GM10266 (cell line): ENCODE measurements around the gene CNIH3.

ENCODE experiments used
- DNase-seq: peaks from one replicate; pipeline ENCODE4 v3.0.0; 2012; ENCODE audit errors: extremely low spot score
- TF ChIP-seq, protein P1 (sequence below): IDR thresholded peaks from 2 replicates; pipeline ENCODE4 v1.5.1; 2012; ENCODE audit warnings: mild to moderate bottlenecking, low read depth; ENCODE audit not compliant: control insufficient read depth, insufficient read depth; ENCODE audit errors: missing control alignments

Gene CNIH3

DNA sequence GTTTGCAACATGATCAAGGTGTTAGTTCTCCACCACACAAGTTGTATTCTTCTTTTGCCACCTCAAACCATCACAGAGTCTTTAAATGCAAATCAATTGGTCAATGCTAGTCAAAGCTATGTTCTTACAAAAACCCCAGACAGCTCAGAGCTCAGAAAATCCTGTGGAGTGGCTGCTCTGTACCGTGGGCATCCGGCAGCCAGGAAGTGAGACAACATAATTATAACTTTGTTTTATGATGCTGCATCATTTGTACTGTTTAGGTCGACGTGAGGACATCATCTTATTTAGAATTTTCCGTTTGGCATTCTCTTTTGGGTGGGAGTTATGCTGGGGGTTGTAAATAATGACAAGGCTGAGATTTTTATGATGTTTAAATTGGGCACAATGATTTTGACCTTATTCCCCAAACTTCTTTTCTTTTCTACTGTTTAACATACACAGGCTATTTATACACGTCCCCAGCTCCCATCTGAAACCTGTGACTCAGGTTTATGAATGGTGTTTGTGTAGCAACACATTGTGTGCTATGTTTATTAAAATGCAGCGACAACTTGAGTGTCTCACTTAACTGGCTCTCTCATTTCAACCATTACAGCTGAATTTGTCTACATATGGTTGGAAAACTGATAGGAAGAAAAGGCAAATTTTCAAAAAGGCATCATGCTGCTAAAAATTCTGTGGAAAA is 124.0 kb downstream of the CNIH3 start:
- TF ChIP-seq, protein P1, sequence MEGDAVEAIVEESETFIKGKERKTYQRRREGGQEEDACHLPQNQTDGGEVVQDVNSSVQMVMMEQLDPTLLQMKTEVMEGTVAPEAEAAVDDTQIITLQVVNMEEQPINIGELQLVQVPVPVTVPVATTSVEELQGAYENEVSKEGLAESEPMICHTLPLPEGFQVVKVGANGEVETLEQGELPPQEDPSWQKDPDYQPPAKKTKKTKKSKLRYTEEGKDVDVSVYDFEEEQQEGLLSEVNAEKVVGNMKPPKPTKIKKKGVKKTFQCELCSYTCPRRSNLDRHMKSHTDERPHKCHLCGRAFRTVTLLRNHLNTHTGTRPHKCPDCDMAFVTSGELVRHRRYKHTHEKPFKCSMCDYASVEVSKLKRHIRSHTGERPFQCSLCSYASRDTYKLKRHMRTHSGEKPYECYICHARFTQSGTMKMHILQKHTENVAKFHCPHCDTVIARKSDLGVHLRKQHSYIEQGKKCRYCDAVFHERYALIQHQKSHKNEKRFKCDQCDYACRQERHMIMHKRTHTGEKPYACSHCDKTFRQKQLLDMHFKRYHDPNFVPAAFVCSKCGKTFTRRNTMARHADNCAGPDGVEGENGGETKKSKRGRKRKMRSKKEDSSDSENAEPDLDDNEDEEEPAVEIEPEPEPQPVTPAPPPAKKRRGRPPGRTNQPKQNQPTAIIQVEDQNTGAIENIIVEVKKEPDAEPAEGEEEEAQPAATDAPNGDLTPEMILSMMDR: no peak
- DNase-seq: peak; percentile 61

DNA sequence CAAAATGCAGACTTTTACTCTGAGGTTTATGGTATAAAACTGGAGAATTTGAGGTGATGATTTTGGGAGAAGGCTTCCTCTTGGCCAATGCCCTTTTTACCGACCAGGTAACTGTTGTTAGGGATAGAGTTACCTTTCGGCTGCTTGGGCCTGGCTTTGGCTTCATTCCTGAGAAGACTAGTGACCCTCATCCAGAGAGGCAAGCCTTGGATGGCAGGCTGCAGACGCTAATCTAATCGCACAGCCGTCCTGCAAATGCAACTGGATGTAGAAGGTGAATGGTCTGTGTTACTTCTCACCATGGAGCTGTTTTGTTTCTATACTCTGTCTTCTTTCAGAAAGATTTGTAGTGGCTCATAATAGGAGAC is 124.6 kb downstream of the CNIH3 start:
- TF ChIP-seq, protein P1: no peak
- no peak for DNase-seq

DNA sequence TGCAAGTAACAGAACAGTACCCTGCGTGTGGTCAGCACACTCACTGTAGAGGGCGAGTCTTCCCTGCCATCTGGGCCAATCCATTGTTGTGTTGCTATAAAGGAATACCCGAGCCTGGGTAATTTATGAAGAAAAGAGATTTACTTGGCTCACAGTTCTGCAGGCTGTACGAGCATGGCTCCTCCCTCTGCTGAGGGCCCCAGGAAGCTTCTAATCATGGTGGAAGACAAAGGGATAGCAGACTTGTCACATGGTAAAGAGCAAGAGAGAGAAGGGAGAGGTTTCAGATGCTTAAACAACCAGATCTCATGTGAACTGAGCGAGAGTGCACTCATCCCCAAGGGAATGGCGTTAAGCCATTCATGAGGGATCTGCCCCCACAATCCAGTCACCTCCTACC is 126.2 kb downstream of the CNIH3 start:
- TF ChIP-seq, protein P1: no peak
- DNase-seq: no peak

DNA sequence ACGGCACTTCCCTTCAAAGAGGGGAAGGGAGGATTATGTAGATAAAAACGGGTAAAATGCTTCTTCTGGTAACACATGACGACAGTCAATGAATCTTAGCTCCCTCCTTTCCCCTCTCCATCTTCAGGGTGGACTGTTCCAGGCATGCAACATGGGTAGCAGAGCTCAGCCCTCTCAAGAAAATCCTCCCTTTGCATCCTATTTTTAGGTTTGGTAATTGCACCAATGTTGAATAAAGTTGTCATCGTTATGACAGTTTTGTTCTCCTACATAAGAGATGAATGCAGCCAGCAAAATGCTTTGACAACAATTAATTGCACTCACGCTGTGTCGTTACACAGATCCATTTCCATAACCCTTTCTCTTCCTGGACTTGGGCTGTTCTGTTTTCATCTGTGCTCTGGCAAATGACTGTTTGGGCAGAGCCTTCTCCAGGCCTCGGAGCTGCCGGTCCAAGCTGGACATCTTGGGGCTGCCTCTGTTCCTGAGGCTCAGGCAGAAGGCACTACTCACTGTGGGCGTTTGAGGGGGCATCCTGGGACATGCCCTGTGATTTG is 127.6 kb downstream of the CNIH3 start:
- TF ChIP-seq, protein P1: no peak

DNA sequence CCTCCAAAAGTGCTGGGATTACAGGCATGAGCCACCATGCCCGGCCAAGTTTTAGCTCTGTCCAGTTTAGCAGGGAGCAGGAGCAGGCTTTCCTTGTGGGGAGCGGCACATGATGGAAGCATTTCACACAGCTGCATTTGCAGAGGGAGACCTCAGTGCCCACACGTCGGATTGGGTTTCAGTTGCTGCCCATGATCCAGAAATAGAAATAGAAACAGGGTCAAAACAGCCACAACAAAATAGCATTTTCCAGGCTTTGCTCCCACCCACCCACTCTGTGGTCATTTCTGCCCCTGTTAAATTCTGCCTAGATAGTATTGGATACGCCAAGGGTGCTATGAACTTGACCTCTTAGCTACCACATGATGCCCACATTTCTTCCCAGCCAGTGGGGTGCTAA is 128.4 kb downstream of the CNIH3 start:
- TF ChIP-seq, protein P1: no peak
- DNase-seq: no peak

More for the DNA sequence above, 127.6 kb downstream of the CNIH3 start:
- no peak for DNase-seq

DNA sequence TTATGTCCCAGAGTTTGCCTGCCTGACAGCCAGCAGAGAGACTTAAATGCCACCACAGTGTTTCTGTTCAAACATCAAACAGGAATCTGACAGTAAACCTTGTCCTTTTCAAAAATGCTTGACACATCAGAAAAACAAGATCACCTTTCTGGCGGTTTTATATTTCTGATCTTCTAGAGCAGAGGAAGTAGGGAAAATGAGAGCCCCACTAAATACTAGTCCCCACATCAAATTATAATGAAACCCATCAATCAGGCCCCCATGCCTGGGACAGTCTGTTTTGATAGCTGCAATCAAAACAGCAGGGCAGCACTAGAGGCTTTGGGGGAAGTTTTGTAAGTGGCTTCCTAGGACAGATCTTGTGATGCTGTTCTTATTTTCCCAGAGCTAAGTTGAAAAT is 129.3 kb downstream of the CNIH3 start:
- TF ChIP-seq, protein P1: no peak
- DNase-seq: no peak

DNA sequence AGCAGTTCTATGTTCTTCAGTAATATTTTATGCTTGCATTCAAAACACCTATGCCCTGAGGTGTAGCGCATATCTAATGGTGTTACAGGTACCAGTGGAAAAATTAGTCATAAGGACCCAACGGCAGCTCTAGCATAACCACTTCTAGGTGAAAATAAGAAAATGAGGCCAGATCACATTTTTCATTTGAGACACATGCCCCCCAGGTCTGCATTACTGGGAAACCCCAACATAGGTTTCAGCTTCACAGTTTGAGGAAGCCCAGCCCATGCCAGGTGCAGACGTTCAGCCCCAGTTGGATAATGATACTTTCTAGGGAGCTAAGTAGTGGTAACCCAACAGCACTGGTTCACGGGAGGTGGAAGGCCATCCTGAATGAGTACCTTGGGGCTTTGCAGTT is 129.8 kb downstream of the CNIH3 start:
- TF ChIP-seq, protein P1: no peak

More for the DNA sequence above, 129.8 kb downstream of the CNIH3 start:
- DNase-seq: no peak
